GM23338 (cell line): Measurements from ENCODE around the gene PDGFRA.

Experiments
- CREB1 ChIP-seq: fragments of 250-450 bp; sonication (Bioruptor Pico); IDR thresholded peaks from 2 replicates; pipeline ENCODE4 v1.5.0; 2020; ENCODE audit warnings: low read depth, mild to moderate bottlenecking, moderate library complexity
- EZH2 ChIP-seq: fragments of 200-600 bp; sonication (generic); IDR thresholded peaks from one replicate; pipeline ENCODE4 v1.8.0; 2017; ENCODE audit warnings: antibody characterized with exemption, mild to moderate bottlenecking, low read depth; ENCODE audit not compliant: unreplicated experiment
- EZH2phosphoT487 ChIP-seq: fragments of 200-600 bp; sonication (generic); IDR thresholded peaks from one replicate; pipeline ENCODE4 v1.8.1; 2018; ENCODE audit warnings: antibody characterized with exemption; ENCODE audit not compliant: unreplicated experiment
- JUNB ChIP-seq: IDR thresholded peaks from one replicate; pipeline ENCODE4 v1.6.1; 2016; ENCODE audit warnings: antibody characterized with exemption; ENCODE audit not compliant: unreplicated experiment
- POLR2AphosphoS5 ChIP-seq: IDR thresholded peaks from 2 replicates; pipeline ENCODE4 v1.6.1; 2016; ENCODE audit warnings: antibody characterized with exemption, low read depth
- TF ChIP-seq, protein P1 (sequence below), 2 experiments: fragments of 200-600 bp in 1 of 2; sonication (generic) in 1 of 2; conservative IDR thresholded peaks; 2 replicates each; pipeline versions ENCODE4 v1.5.1 to v1.6.1; 2016 to 2017; ENCODE audit warnings: antibody characterized with exemption in 2 of 2, low read depth in 2 of 2, mild to moderate bottlenecking in 2 of 2, moderate library complexity in 1 of 2
- TF ChIP-seq, protein P2 (sequence below): IDR thresholded peaks from one replicate; pipeline ENCODE4 v1.6.1; 2018; ENCODE audit warnings: antibody characterized with exemption; ENCODE audit not compliant: unreplicated experiment
- TF ChIP-seq, protein P3 (sequence below): IDR thresholded peaks from 2 replicates; pipeline ENCODE4 v1.6.1; 2016; ENCODE audit warnings: antibody characterized with exemption

DNA sequence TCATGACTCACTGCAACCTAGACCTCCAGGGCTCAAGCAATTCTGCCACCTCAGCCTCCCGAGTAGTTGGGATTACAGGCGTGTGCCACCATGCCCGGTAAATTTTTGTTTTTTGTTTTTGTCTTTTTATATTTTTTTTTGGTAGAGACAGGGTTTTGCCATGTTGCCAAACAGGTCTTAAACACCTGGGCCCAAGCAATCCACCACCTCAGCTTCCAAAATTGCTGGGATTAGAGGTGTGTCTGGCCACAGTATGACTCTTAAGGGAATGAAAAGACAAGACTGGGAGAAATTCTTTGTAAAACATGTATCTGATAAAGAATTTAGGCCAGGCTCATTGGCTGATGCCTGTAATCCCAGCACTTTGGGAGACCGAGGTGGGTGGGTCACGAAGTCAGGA, 29.2 kb upstream of the PDGFRA start:
- TF ChIP-seq, protein P1, sequence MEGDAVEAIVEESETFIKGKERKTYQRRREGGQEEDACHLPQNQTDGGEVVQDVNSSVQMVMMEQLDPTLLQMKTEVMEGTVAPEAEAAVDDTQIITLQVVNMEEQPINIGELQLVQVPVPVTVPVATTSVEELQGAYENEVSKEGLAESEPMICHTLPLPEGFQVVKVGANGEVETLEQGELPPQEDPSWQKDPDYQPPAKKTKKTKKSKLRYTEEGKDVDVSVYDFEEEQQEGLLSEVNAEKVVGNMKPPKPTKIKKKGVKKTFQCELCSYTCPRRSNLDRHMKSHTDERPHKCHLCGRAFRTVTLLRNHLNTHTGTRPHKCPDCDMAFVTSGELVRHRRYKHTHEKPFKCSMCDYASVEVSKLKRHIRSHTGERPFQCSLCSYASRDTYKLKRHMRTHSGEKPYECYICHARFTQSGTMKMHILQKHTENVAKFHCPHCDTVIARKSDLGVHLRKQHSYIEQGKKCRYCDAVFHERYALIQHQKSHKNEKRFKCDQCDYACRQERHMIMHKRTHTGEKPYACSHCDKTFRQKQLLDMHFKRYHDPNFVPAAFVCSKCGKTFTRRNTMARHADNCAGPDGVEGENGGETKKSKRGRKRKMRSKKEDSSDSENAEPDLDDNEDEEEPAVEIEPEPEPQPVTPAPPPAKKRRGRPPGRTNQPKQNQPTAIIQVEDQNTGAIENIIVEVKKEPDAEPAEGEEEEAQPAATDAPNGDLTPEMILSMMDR (conservative IDR thresholded peaks at IDR 0.05; ENCODE audit: low read depth in 2 of 2), result no peak
- TF ChIP-seq JUNB, result no peak
- no peak for TF ChIP-seq POLR2AphosphoS5
- no peak for TF ChIP-seq CREB1 (CRISPR knock-in tag)
- no peak for TF ChIP-seq EZH2
- TF ChIP-seq, protein P2, sequence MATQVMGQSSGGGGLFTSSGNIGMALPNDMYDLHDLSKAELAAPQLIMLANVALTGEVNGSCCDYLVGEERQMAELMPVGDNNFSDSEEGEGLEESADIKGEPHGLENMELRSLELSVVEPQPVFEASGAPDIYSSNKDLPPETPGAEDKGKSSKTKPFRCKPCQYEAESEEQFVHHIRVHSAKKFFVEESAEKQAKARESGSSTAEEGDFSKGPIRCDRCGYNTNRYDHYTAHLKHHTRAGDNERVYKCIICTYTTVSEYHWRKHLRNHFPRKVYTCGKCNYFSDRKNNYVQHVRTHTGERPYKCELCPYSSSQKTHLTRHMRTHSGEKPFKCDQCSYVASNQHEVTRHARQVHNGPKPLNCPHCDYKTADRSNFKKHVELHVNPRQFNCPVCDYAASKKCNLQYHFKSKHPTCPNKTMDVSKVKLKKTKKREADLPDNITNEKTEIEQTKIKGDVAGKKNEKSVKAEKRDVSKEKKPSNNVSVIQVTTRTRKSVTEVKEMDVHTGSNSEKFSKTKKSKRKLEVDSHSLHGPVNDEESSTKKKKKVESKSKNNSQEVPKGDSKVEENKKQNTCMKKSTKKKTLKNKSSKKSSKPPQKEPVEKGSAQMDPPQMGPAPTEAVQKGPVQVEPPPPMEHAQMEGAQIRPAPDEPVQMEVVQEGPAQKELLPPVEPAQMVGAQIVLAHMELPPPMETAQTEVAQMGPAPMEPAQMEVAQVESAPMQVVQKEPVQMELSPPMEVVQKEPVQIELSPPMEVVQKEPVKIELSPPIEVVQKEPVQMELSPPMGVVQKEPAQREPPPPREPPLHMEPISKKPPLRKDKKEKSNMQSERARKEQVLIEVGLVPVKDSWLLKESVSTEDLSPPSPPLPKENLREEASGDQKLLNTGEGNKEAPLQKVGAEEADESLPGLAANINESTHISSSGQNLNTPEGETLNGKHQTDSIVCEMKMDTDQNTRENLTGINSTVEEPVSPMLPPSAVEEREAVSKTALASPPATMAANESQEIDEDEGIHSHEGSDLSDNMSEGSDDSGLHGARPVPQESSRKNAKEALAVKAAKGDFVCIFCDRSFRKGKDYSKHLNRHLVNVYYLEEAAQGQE, result no peak
- TF ChIP-seq, protein P3, sequence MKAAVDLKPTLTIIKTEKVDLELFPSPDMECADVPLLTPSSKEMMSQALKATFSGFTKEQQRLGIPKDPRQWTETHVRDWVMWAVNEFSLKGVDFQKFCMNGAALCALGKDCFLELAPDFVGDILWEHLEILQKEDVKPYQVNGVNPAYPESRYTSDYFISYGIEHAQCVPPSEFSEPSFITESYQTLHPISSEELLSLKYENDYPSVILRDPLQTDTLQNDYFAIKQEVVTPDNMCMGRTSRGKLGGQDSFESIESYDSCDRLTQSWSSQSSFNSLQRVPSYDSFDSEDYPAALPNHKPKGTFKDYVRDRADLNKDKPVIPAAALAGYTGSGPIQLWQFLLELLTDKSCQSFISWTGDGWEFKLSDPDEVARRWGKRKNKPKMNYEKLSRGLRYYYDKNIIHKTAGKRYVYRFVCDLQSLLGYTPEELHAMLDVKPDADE, result no peak
- TF ChIP-seq EZH2phosphoT487, result no peak
